Brain microvascular endothelial cell (primary cell): ENCODE measurements around the gene NRXN3.

ENCODE experiments used
- DNase-seq: peaks from one replicate; pipeline ENCODE4 v3.0.0-alpha.2; 2020
- H3K27ac ChIP-seq: fragments of 250-450 bp; sonication (Bioruptor Pico); 2 replicates; pipeline ENCODE4 v1.5.1; 2020; ENCODE audit warnings: mild to moderate bottlenecking, moderate library complexity
- H3K27me3 ChIP-seq: fragments of 250-450 bp; sonication (Bioruptor Pico); replicated peaks from 2 replicates; pipeline ENCODE4 v1.5.1; 2020; ENCODE audit warnings: mild to moderate bottlenecking
- H3K36me3 ChIP-seq: fragments of 250-450 bp; sonication (Bioruptor Pico); replicated peaks from 2 replicates; pipeline ENCODE4 v1.5.1; 2020; ENCODE audit warnings: mild to moderate bottlenecking
- H3K4me3 ChIP-seq: 2 replicates; pipeline ENCODE4 v1.5.1; 2011; ENCODE audit warnings: low read depth, mild to moderate bottlenecking, control low read depth, low read length, moderate library complexity
- CTCF ChIP-seq: IDR thresholded peaks from 2 replicates; pipeline ENCODE4 v1.5.1; 2011; ENCODE audit warnings: low read depth, mild to moderate bottlenecking, moderate library complexity, low read length, control low read depth, inconsistent platforms; ENCODE audit errors: missing control alignments
- in situ Hi-C: cut with HindIII; loops from 2 replicates; pipeline ENCODE4 v1.10.0; 2017; ENCODE audit warnings: low sequenced_read_pairs, low pct_ligation_motif_present

NRXN3 gene

GRCh38 chr14:79334272-79334671 is 1164.1 kb downstream of the NRXN3 start:
- Histone ChIP-seq H3K27me3 (no peaks in the 10 kb centered on the region), H3K4me3 (no peak overlapping the region), H3K36me3 (no peaks in the 10 kb centered on the region), H3K27ac (no peak overlapping the region)
- DNase-seq: no peak
- in situ Hi-C loops: no loop called here
- no peak for TF ChIP-seq CTCF

- DNase-seq: no peak
- H3K27ac ChIP-seq: no peak overlapping the region
- no peaks in the 10 kb centered on the region for H3K36me3 ChIP-seq
- H3K27me3 ChIP-seq: no peaks in the 10 kb centered on the region
- in situ Hi-C loops: no loop called here
- no peak overlapping the region for H3K4me3 ChIP-seq
- TF ChIP-seq CTCF: no peak
Measured at GRCh38 chr14:79337761-79338160, 1167.6 kb downstream of the NRXN3 start.

- DNase-seq: no peak
- Histone ChIP-seq H3K27me3 (no peaks in the 10 kb centered on the region), H3K27ac (no peak overlapping the region), H3K4me3 (no peak overlapping the region), H3K36me3 (no peaks in the 10 kb centered on the region)
- in situ Hi-C loops: no loop called here
- TF ChIP-seq CTCF: no peak
Measured at GRCh38 chr14:79342942-79343341, 1172.8 kb downstream of the NRXN3 start.

GRCh38 chr14:79351011-79351410 is 1180.8 kb downstream of the NRXN3 start:
- TF ChIP-seq CTCF: no peak
- Histone ChIP-seq H3K36me3 (no peaks in the 10 kb centered on the region), H3K4me3 (no peak overlapping the region), H3K27ac (no peak overlapping the region), H3K27me3 (no peaks in the 10 kb centered on the region)
- in situ Hi-C loops: no loop called here
- DNase-seq: no peak

GRCh38 chr14:79352076-79352630 is 1182.0 kb downstream of the NRXN3 start:
- H3K27me3 ChIP-seq: no peaks in the 10 kb centered on the region

More at GRCh38 chr14:79352076-79352630, 1182.0 kb downstream of the NRXN3 start:
- in situ Hi-C loops: no loop called here
- no peak for DNase-seq
- no peak overlapping the region for H3K4me3 ChIP-seq
- H3K27ac ChIP-seq: no peak overlapping the region
- no peaks in the 10 kb centered on the region for H3K36me3 ChIP-seq
- no peak for TF ChIP-seq CTCF
